HepG2 (cell line): ENCODE measurements around the gene TNFSF9. TPM values are rescaled to one million over a fixed set of nuclear protein-coding genes. Genes with fewer than 3 reads are reported as not detected.

ENCODE experiments used
- ATAC-seq: fragments of 200-7000 bp; cut with Tn5 transposase; 3 replicates; pipeline ENCODE4 v1.9.1; 2020; ENCODE audit warnings: mild to moderate bottlenecking, moderate library complexity
- BruUV-seq: library from RNA; stranded (reverse); fragments of 400-500 nt; replicated peaks from 2 replicates; lab custom pipeline; 2021; lab: Mats Ljungman, UMichigan
- CTCF ChIA-PET: fragments of 300-600 bp; formaldehyde crosslinking; extraction: SDS; loops from one replicate; lab custom pipeline; 2021; ENCODE audit warnings: low total read pairs, inconsistent platforms, low intra/inter-chr PET ratio; lab: Yijun Ruan, JAX
- POLR2A ChIA-PET: fragments of 350-600 bp; sonication (Branson Sonifier 250); formaldehyde crosslinking; loops from one replicate; lab custom pipeline; 2020; ENCODE audit warnings: antibody characterized with exemption, inconsistent platforms; lab: Yijun Ruan, JAX
- DNase-seq: peaks from one replicate; pipeline ENCODE4 v3.0.0-alpha.2; 2015; ENCODE audit warnings: low spot score
- FAIRE-seq: peaks from 3 replicates; lab custom pipeline; 2011; peaks lifted over from hg19 to GRCh38; lab: Jason Lieb, UNC
- H2AFZ ChIP-seq: one replicate; pipeline ENCODE4 v1.6.1; 2011; ENCODE audit warnings: low read length, inconsistent platforms
- H3K27ac ChIP-seq: fragments of 300-600 bp; 3 replicates; pipeline ENCODE4 v1.8.0; 2011; ENCODE audit warnings: mixed run types, mild to moderate bottlenecking, mixed read lengths, low read length, inconsistent platforms; ENCODE audit not compliant: insufficient read depth; ENCODE audit errors: extremely low read length
- H3K27me3 ChIP-seq, 2 experiments: fragments of 200-600 bp in 1 of 2; 2 replicates in 1 of 2; 3 replicates in 1 of 2; pipeline versions ENCODE4 v1.6.0 to v1.8.0; 2011; ENCODE audit warnings: low read length in 2 of 2, mild to moderate bottlenecking in 2 of 2, moderate library complexity in 2 of 2, inconsistent platforms in 1 of 2; ENCODE audit not compliant: insufficient read depth in 2 of 2, control insufficient read depth in 1 of 2
- H3K36me3 ChIP-seq, 2 experiments: fragments of 200-600 bp in 1 of 2; replicated peaks in 1 of 2; 2 replicates in 1 of 2; 3 replicates in 1 of 2; pipeline versions ENCODE4 v1.5.1 to v1.8.0; 2011; ENCODE audit warnings: low read length in 2 of 2, inconsistent platforms in 1 of 2; ENCODE audit not compliant: insufficient read depth in 2 of 2, control insufficient read depth in 1 of 2
- H3K4me1 ChIP-seq: 2 replicates; pipeline ENCODE4 v1.5.1; 2012; ENCODE audit warnings: low read length, inconsistent platforms; ENCODE audit not compliant: insufficient read depth
- H3K4me2 ChIP-seq: 2 replicates; pipeline ENCODE4 v1.6.0; 2011; ENCODE audit warnings: low read depth, low read length, inconsistent platforms
- H3K4me3 ChIP-seq, 3 experiments: fragments of 200-600 bp in 1 of 3; sonication (generic), shearing (Covaris generic) in 1 of 3; replicated peaks in 1 of 3; 2 replicates each; pipeline ENCODE4 v1.5.1; 2011 to 2016; ENCODE audit warnings: low read length in 3 of 3, inconsistent platforms in 2 of 3, low read depth in 2 of 3, mild to moderate bottlenecking in 2 of 3, control low read depth in 1 of 3, mixed read lengths in 1 of 3; ENCODE audit not compliant: insufficient read depth in 1 of 3
- H3K79me2 ChIP-seq: one replicate; pipeline ENCODE4 v1.6.1; 2011; ENCODE audit warnings: low read length, inconsistent platforms; ENCODE audit not compliant: insufficient read depth
- H3K9ac ChIP-seq: 2 replicates; pipeline ENCODE4 v1.6.0; 2011; ENCODE audit warnings: mild to moderate bottlenecking, low read depth, low read length, inconsistent platforms; ENCODE audit not compliant: insufficient read depth
- H3K9me3 ChIP-seq: 2 replicates; pipeline ENCODE4 v1.5.1; 2012; ENCODE audit warnings: mild to moderate bottlenecking, low read length
- H4K20me1 ChIP-seq: 2 replicates; pipeline ENCODE4 v1.6.0; 2011; ENCODE audit warnings: inconsistent platforms, mild to moderate bottlenecking, low read length, moderate library complexity; ENCODE audit not compliant: insufficient read depth
- CEBPG ChIP-seq: IDR thresholded peaks from 2 replicates; pipeline ENCODE4 v1.6.1; 2016
- SAFB2 ChIP-seq: sonication (generic); formaldehyde crosslinking; IDR thresholded peaks from 2 replicates; pipeline ENCODE4 v1.5.1; 2020; ENCODE audit warnings: missing genetic modification reagents, low read depth, mild to moderate bottlenecking, borderline replicate concordance
- SNAI1 ChIP-seq: sonication (generic); formaldehyde crosslinking; IDR thresholded peaks from 2 replicates; pipeline ENCODE4 v1.5.0; 2020; ENCODE audit warnings: mild to moderate bottlenecking, missing genetic modification reagents, borderline replicate concordance
- STAG1 ChIP-seq: sonication (generic); formaldehyde crosslinking; IDR thresholded peaks from 2 replicates; pipeline ENCODE4 v1.4.0; 2020; ENCODE audit warnings: missing genetic modification reagents
- ZNF121 ChIP-seq: sonication (generic); formaldehyde crosslinking; IDR thresholded peaks from 2 replicates; pipeline ENCODE4 v1.5.0; 2020; ENCODE audit warnings: mild to moderate bottlenecking, missing genetic modification reagents
- ZNF17 ChIP-seq: sonication (generic); formaldehyde crosslinking; IDR thresholded peaks from 2 replicates; pipeline ENCODE4 v1.5.0; 2020; ENCODE audit warnings: mild to moderate bottlenecking, missing genetic modification reagents
- ZNF30 ChIP-seq: sonication (generic); formaldehyde crosslinking; IDR thresholded peaks from 2 replicates; pipeline ENCODE4 v1.5.0; 2020; ENCODE audit warnings: mild to moderate bottlenecking, missing genetic modification reagents
- ZNF331 ChIP-seq: sonication (generic); formaldehyde crosslinking; IDR thresholded peaks from 2 replicates; pipeline ENCODE4 v1.4.0; 2020; ENCODE audit warnings: missing genetic modification reagents
- ZSCAN25 ChIP-seq: sonication (generic); formaldehyde crosslinking; IDR thresholded peaks from 2 replicates; pipeline ENCODE4 v1.8.0; 2022; ENCODE audit warnings: mild to moderate bottlenecking, missing genetic modification reagents
- in situ Hi-C: cut with HindIII; loops from 2 replicates; pipeline ENCODE4 v1.10.0; 2017; ENCODE audit warnings: low pct_unique_long_range_greater_than_20kb; ENCODE audit not compliant: extremely low pct_ligation_motif_present
- intact Hi-C: fragments of 100-400 bp; cut with micrococcal nuclease; formaldehyde crosslinking; loops from one replicate; pipeline ENCODE4 v1.10.0; 2022; ENCODE audit not compliant: unreplicated experiment
- polyA plus RNA-seq, 8 experiments: library from polyadenylated mRNA; depleted of rRNA in 3 of 8; stranded (reverse) in 7 of 8; unstranded in 1 of 8; fragments of >200 nt; fragmentation: Illumina TruSeq in 4 of 8; extraction: Trizol in 4 of 8; gene quantifications; 2 replicates each; pipeline versions ENCODE4 v1.2.1 to v1.2.3, GENCODE V29; 2011 to 2016; ENCODE audit warnings: low read depth in 4 of 8, missing spikeins in 1 of 8, mixed read lengths in 1 of 8; ENCODE audit not compliant: insufficient read depth in 1 of 8
- total RNA-seq, 5 experiments: library from RNA; depleted of rRNA; stranded (reverse); fragments of >200 nt; fragmentation: Illumina TruSeq; extraction: Trizol; gene quantifications; 2 replicates each; pipeline ENCODE4 v1.2.3, GENCODE V29; 2016; ENCODE audit warnings: low read depth in 1 of 5
- TF ChIP-seq, protein P1 (sequence below): sonication (generic); formaldehyde crosslinking; IDR thresholded peaks from 2 replicates; pipeline ENCODE4 v1.5.1; 2020; ENCODE audit warnings: mild to moderate bottlenecking, missing genetic modification reagents, borderline replicate concordance
- TF ChIP-seq, protein P2 (sequence below): sonication (generic); formaldehyde crosslinking; conservative IDR thresholded peaks from 2 replicates; pipeline ENCODE4 v1.8.1; 2023; ENCODE audit warnings: missing genetic modification reagents
- TF ChIP-seq, protein P3 (sequence below): sonication (generic); formaldehyde crosslinking; IDR thresholded peaks from 2 replicates; pipeline ENCODE4 v1.4.0; 2020; ENCODE audit warnings: missing genetic modification reagents

The TNFSF9 gene
- total and polyA plus RNA-seq, 2 of the 13 experiments (the other 11 are each of a cell fraction or from before 2014, with no cell fraction given): 1.0 to 1.8 TPM

DNA sequence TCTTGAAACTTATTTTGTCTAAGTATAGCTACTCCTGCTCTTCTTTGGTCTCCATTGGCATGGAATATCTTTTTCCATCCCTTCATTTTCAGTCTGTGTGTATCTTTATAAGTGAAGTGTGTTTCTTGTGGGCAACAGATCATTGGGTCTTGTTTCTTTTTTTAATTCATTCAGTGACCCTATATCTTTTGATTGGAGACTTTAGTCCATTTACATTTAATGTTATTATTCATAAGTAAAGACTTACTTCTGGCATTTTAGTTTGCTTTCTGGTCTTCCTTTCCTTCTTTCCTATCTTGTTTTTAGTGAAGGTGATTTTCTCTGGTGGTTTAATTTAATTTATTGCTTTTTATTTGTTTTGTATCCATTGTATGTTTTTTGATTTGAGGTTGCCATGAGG is 40.3 kb downstream of the TNFSF9 start:
- Histone ChIP-seq H3K4me3 (no peak overlapping the region), H3K27me3 (peaks cover 0 to 20% of the 10 kb centered on the region in 2 experiments; a peak in 2 of 5 replicates), H3K4me1 (no peaks in the 10 kb centered on the region), H3K36me3 (no peaks in the 10 kb centered on the region), H4K20me1 (no peaks in the 10 kb centered on the region), H3K9me3 (peaks cover 24% of the 10 kb centered on the region), H3K79me2 (no peaks in the 10 kb centered on the region), H3K9ac (no peak overlapping the region), H3K27ac (no peak overlapping the region), H2AFZ (no peak overlapping the region), H3K4me2 (no peak overlapping the region)
- DNase-seq (no peak), FAIRE-seq (no peak), ATAC-seq (no peak)
- in situ Hi-C loops (no loop called here), intact Hi-C loops (no loop called here)
- BruUV-seq: no TSS peak
- TF ChIP-seq, protein P1, sequence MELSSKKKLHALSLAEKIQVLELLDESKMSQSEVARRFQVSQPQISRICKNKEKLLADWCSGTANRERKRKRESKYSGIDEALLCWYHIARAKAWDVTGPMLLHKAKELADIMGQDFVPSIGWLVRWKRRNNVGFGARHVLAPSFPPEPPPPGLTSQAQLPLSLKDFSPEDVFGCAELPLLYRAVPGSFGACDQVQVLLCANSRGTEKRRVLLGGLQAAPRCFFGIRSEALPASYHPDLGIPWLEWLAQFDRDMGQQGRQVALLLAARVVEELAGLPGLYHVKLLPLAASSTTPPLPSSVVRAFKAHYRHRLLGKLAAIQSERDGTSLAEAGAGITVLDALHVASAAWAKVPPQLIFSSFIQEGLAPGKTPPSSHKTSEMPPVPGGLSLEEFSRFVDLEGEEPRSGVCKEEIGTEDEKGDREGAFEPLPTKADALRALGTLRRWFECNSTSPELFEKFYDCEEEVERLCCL (CRISPR knock-in tag): no peak
- TF ChIP-seq STAG1 (CRISPR knock-in tag) (no peak), ZNF331 (CRISPR knock-in tag) (no peak), SAFB2 (CRISPR knock-in tag) (no peak), ZNF121 (CRISPR knock-in tag) (no peak), CEBPG (CRISPR knock-in tag) (no peak), ZNF30 (CRISPR knock-in tag) (no peak), ZSCAN25 (CRISPR knock-in tag) (no peak), ZNF17 (CRISPR knock-in tag) (no peak), SNAI1 (CRISPR knock-in tag) (no peak)
- TF ChIP-seq, protein P2, sequence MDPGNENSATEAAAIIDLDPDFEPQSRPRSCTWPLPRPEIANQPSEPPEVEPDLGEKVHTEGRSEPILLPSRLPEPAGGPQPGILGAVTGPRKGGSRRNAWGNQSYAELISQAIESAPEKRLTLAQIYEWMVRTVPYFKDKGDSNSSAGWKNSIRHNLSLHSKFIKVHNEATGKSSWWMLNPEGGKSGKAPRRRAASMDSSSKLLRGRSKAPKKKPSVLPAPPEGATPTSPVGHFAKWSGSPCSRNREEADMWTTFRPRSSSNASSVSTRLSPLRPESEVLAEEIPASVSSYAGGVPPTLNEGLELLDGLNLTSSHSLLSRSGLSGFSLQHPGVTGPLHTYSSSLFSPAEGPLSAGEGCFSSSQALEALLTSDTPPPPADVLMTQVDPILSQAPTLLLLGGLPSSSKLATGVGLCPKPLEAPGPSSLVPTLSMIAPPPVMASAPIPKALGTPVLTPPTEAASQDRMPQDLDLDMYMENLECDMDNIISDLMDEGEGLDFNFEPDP: no peak
- TF ChIP-seq, protein P3, sequence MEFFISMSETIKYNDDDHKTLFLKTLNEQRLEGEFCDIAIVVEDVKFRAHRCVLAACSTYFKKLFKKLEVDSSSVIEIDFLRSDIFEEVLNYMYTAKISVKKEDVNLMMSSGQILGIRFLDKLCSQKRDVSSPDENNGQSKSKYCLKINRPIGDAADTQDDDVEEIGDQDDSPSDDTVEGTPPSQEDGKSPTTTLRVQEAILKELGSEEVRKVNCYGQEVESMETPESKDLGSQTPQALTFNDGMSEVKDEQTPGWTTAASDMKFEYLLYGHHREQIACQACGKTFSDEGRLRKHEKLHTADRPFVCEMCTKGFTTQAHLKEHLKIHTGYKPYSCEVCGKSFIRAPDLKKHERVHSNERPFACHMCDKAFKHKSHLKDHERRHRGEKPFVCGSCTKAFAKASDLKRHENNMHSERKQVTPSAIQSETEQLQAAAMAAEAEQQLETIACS: no peak
- CTCF ChIA-PET: no interaction called here
- POLR2A ChIA-PET: no interaction called here
